LNCaP clone FGC (cell line): ENCODE data around the gene SPATA16.

Experiments
- DNase-seq: peaks from one replicate; pipeline ENCODE4 v3.0.0-alpha.2; 2011; ENCODE audit warnings: low read depth
- H3K4me3 ChIP-seq: 2 replicates; pipeline ENCODE4 v1.5.1; 2011; ENCODE audit warnings: mild to moderate bottlenecking, low read depth, low read length, control low read depth
- TF ChIP-seq, protein P1 (sequence below): IDR thresholded peaks from 2 replicates; pipeline ENCODE4 v1.5.1; 2012; ENCODE audit warnings: mild to moderate bottlenecking; ENCODE audit not compliant: control insufficient read depth, insufficient read depth; ENCODE audit errors: extremely low read depth

Gene SPATA16

DNA sequence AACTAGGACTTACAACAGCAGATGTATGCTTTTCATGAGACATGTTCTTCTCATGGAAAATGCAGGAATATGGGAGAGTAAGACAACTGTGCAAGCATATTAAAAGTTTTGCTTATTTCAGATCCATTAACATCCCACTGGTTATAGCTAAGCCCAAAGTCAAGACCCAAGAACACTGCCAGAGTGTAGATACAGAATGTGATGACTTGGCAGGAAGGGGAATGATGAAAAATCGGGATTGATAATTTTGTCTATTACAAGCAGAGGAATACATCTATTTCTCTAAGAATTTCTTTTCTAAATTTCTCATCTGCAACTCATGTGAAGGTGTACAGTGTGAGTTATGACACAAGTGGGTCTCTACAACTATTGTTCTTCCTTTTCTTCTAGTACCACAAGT, 76.4 kb downstream of the SPATA16 start:
- TF ChIP-seq, protein P1, sequence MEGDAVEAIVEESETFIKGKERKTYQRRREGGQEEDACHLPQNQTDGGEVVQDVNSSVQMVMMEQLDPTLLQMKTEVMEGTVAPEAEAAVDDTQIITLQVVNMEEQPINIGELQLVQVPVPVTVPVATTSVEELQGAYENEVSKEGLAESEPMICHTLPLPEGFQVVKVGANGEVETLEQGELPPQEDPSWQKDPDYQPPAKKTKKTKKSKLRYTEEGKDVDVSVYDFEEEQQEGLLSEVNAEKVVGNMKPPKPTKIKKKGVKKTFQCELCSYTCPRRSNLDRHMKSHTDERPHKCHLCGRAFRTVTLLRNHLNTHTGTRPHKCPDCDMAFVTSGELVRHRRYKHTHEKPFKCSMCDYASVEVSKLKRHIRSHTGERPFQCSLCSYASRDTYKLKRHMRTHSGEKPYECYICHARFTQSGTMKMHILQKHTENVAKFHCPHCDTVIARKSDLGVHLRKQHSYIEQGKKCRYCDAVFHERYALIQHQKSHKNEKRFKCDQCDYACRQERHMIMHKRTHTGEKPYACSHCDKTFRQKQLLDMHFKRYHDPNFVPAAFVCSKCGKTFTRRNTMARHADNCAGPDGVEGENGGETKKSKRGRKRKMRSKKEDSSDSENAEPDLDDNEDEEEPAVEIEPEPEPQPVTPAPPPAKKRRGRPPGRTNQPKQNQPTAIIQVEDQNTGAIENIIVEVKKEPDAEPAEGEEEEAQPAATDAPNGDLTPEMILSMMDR, result no peak
- no peak overlapping the region for H3K4me3 ChIP-seq
- DNase-seq, result no peak

DNA sequence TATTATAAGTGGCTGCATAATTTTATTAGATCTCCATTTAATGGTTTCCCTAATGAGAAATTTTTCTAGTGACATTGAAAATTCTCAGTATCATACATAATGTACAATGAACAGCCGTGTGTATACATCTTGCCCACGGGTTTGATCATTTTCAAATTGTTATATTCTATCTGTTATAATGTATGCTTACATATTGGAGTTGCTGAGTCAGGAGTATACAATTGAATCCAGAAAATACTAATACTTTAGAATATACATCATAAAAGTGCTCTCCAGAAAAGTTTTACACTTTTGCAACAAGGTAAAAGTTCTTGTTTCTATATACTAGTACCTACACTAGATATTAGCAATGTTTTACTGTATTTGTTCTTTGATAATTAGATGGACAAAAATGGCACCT, 82.8 kb downstream of the SPATA16 start:
- TF ChIP-seq, protein P1, result no peak
- DNase-seq, result no peak
- H3K4me3 ChIP-seq, result no peak overlapping the region

DNA sequence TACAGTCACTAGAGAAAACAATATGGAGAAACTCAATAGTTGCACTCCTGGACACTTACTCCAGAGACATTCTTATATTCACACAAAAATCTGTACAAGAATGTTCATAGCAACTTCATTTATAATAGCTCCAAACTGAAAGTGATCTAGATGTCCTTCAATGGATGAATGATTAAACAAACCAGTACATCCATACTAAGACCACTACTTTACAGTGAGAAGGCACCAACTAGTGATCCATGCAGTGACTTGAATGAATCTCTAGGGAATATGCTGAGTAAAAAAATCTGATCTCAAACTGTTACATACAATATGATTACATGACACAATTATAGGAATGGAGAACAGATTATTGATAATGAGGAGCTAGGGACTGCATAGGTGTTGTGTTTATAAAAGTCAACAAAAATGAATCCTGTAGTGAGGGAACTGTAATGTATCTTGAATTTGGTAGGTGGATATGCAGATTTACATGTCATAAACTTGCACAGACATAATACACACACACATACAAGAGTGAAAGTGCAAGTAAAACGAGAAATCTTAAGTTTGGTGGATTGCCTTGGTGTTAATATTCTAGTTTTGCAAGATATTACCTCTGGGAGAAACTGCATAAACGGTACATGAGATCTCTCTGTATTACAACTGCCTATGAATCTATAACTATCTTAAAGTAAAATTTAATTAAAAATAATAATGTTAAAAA, 85.7 kb downstream of the SPATA16 start:
- no peak overlapping the region for H3K4me3 ChIP-seq

DNA sequence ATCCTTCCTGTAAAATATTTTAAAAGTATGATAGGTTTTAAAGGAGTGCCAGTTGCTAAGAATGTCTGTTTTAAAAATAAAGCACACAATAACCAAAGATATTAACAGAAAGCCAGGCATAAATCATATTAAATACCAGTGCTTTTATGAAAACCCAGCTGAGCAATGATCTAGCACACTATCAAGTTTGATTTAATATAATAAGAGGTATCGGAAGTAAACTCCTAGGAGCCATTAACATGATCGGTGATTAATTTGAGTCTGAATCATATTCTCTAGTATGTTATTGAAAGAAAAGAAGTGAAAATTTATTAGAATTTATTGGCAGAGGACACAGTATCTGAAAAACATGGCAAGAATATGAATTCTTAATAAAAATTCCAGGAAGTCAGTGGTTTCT, 91.7 kb downstream of the SPATA16 start:
- DNase-seq, result no peak
- H3K4me3 ChIP-seq, result no peak overlapping the region
- TF ChIP-seq, protein P1, result no peak

More for the DNA sequence above, 85.7 kb downstream of the SPATA16 start:
- TF ChIP-seq, protein P1, result no peak
- no peak for DNase-seq

DNA sequence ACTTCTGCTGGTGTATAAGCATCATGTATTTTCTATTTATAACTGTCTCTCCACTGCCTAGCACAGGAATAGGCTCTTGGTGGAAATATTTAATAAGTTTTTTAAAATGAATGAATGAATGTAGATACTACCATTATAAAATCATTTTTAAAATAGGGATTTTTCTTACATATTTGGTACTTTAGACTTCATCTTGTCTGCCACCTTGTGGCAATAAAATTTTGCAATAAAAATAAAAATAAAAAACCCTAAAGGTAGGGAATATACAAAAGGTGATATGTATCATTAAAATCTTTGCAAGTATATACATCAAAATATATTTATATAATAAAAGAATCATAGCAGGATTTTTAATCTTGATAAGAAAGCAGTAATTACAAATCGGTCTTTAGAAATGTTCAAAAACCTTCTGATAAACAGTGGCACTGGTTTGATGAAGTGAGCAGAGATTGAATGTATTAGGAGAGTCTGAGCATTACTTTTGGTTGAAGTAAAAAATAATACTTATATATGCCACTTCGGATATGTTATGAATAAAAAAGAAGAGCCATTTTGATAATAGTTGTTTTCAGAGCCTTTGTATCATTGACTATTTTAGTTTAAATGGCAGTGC, 95.2 kb downstream of the SPATA16 start:
- no peak overlapping the region for H3K4me3 ChIP-seq
- TF ChIP-seq, protein P1, result peak; percentile 23; the same call in 1 of the 2 replicates

DNA sequence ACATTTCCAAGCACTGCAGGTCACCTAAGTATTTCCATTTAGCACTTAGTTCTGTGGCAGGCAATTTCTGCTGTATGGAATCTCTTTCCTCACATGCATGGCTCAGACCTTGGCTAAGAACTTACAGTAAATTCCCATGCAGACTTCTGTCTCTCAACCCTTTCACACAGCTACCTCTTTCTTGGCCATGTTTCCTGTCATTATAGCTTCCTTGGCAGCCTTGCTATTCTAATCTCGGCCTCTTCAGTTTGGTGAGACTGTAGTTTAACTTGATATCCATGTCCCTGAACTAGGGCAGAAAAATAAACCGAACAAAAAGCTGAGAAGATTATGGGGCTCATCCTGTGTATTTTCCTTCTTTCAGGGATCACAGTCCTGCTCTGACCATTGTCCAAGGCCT, 96.0 kb downstream of the SPATA16 start:
- no peak overlapping the region for H3K4me3 ChIP-seq
- TF ChIP-seq, protein P1, result no peak
- no peak for DNase-seq

More for the DNA sequence above, 95.2 kb downstream of the SPATA16 start:
- DNase-seq, result no peak
